GM21528 (cell line): ENCODE data around the gene NEU1.
A peak's percentile ranks its signal among the peaks of the same experiment; 100 is the strongest.
"Not testable (repeated sequence)": the region's sequence is repeated elsewhere in the genome, so short reads cannot be mapped to it uniquely, and the experiment has no call there.

ENCODE experiments used
- ATAC-seq: cut with Tn5 transposase; IDR thresholded peaks from one replicate; pipeline ENCODE4 v1.9.1; 2021; ENCODE audit warnings: mild to moderate bottlenecking, moderate library complexity; ENCODE audit not compliant: unreplicated experiment, low FRiP score

NEU1 gene

GRCh38 chr6:31862344-31863235 lies at the start of gene NEU1:
Gene NEU1, minus strand, starts transcription at chr6:31862821. Its CDS starts 45 bp downstream, at chr6:31862776.
- ATAC-seq = peak; percentile 86

GRCh38 chr6:31911826-31912585 lies 49.4 kb upstream of the NEU1 start:
- ATAC-seq = no peak

- ATAC-seq = not testable (repeated sequence)
Observed at GRCh38 chr6:31909298-31909697, 46.7 kb upstream of the NEU1 start.

- ATAC-seq = peak; percentile 48
Observed at GRCh38 chr6:31908791-31909190, 46.2 kb upstream of the NEU1 start.

- not testable (repeated sequence) for ATAC-seq
Observed at GRCh38 chr6:31908255-31908654, 45.6 kb upstream of the NEU1 start.

- no peak for ATAC-seq
Observed at GRCh38 chr6:31907158-31907813, 44.7 kb upstream of the NEU1 start.

GRCh38 chr6:31906727-31907126 lies 44.1 kb upstream of the NEU1 start:
- not testable (repeated sequence) for ATAC-seq

GRCh38 chr6:31906122-31906521 lies 43.5 kb upstream of the NEU1 start:
- ATAC-seq = no peak

GRCh38 chr6:31905041-31905440 lies 42.4 kb upstream of the NEU1 start:
- no peak for ATAC-seq

GRCh38 chr6:31903957-31904356 lies 41.3 kb upstream of the NEU1 start:
- no peak for ATAC-seq

- peak; percentile 48 for ATAC-seq
Observed at GRCh38 chr6:31901953-31902643, 39.5 kb upstream of the NEU1 start, which contains the start of gene ZBTB12. Gene ZBTB12, minus strand, starts transcription at chr6:31902086. Its CDS starts 781 bp downstream, at chr6:31901305.

- no peak for ATAC-seq
Observed at GRCh38 chr6:31901415-31901952, 38.9 kb upstream of the NEU1 start.

- no peak for ATAC-seq
Observed at GRCh38 chr6:31900917-31901414, 38.3 kb upstream of the NEU1 start.

- ATAC-seq = no peak
Observed at GRCh38 chr6:31899882-31900722, 37.5 kb upstream of the NEU1 start.

- no peak for ATAC-seq
Observed at GRCh38 chr6:31899215-31899614, 36.6 kb upstream of the NEU1 start.

GRCh38 chr6:31898383-31899011 lies 35.9 kb upstream of the NEU1 start:
- ATAC-seq = peak; percentile 19

- peak; percentile 51 for ATAC-seq
Observed at GRCh38 chr6:31897612-31898382, 35.2 kb upstream of the NEU1 start, which contains the start of gene EHMT2. Gene EHMT2, minus strand, starts transcription at chr6:31897698. Its CDS starts 21 bp downstream, at chr6:31897677.
